A549 (cell line): Measurements from ENCODE around the gene PSMB7. TPM values are rescaled to one million over a fixed set of nuclear protein-coding genes. Genes with fewer than 3 reads are reported as not detected.

Experiments
- ATAC-seq, 2 experiments: fragments of 200-7000 bp in 1 of 2; fragments of >200 bp in 1 of 2; cut with Nextera tagmentation in 1 of 2; cut with Tn5 transposase in 1 of 2; 3 replicates each; pipeline versions ENCODE4 v1.8.0 to v1.9.1; 2018 to 2020; ENCODE audit warnings: mild to moderate bottlenecking in 1 of 2, moderate library complexity in 1 of 2
- CTCF ChIA-PET: fragments of 300-600 bp; sonication (Branson Sonifier 250); formaldehyde crosslinking; extraction: SDS; loops from one replicate; lab custom pipeline; 2021; ENCODE audit warnings: antibody characterized with exemption, inconsistent platforms; lab: Yijun Ruan, JAX
- POLR2A ChIA-PET: fragments of 350-600 bp; formaldehyde crosslinking; extraction: SDS; loops from one replicate; lab custom pipeline; 2021; ENCODE audit warnings: antibody characterized with exemption, inconsistent platforms; lab: Yijun Ruan, JAX
- DNase-seq, 2 experiments: peaks; one replicate each; pipeline versions ENCODE4 v3.0.0 to v3.0.0-alpha.2; 2011 to 2016; ENCODE audit warnings: low read depth in 1 of 2, low spot score in 1 of 2
- FAIRE-seq: peaks from 2 replicates; lab custom pipeline; 2011; peaks lifted over from hg19 to GRCh38; lab: Jason Lieb, UNC
- H3K27ac ChIP-seq, 2 experiments: fragments of >200 bp; sonication (Bioruptor Twin); formaldehyde crosslinking; 3 replicates each; pipeline ENCODE4 v1.5.1; 2016 to 2017
- H3K4me1 ChIP-seq: fragments of >200 bp; sonication (Bioruptor Twin); formaldehyde crosslinking; 3 replicates; pipeline ENCODE4 v1.6.1; 2016
- H3K4me2 ChIP-seq: fragments of >200 bp; sonication (Bioruptor Twin); formaldehyde crosslinking; 3 replicates; pipeline ENCODE4 v1.6.1; 2016
- H3K4me3 ChIP-seq: fragments of >200 bp; sonication (Bioruptor Twin); formaldehyde crosslinking; 3 replicates; pipeline ENCODE4 v1.5.1; 2016
- H3K9me3 ChIP-seq: fragments of >200 bp; sonication (Bioruptor Twin); formaldehyde crosslinking; 3 replicates; pipeline ENCODE4 v1.6.1; 2016
- ATOH8 ChIP-seq: fragments of 250-450 bp; sonication (Bioruptor Pico); IDR thresholded peaks from 2 replicates; pipeline ENCODE4 v1.5.0; 2020; ENCODE audit warnings: low read depth, mild to moderate bottlenecking, moderate library complexity
- BHLHE40 ChIP-seq: IDR thresholded peaks from 2 replicates; pipeline ENCODE4 v1.6.1; 2012; ENCODE audit warnings: low read depth, low read length, inconsistent platforms
- CBX2 ChIP-seq: fragments of 200-600 bp; sonication (generic); IDR thresholded peaks from 2 replicates; pipeline ENCODE4 v1.6.1; 2016; ENCODE audit warnings: low read depth, mild to moderate bottlenecking, borderline replicate concordance
- CHD2 ChIP-seq: fragments of 150-350 bp; IDR thresholded peaks from 2 replicates; pipeline ENCODE4 v1.6.1; 2014; ENCODE audit warnings: low read length; ENCODE audit not compliant: partially characterized antibody
- CTCF ChIP-seq: fragments of >200 bp; sonication (Bioruptor Twin); formaldehyde crosslinking; IDR thresholded peaks from 3 replicates; pipeline ENCODE4 v1.5.1; 2016
- ELK1 ChIP-seq: fragments of 150-350 bp; IDR thresholded peaks from 2 replicates; pipeline ENCODE4 v1.6.1; 2014; ENCODE audit warnings: low read depth, mild to moderate bottlenecking, low read length
- EP300 ChIP-seq, 2 experiments: fragments of >200 bp; sonication (Bioruptor Twin); formaldehyde crosslinking; IDR thresholded peaks; 2 replicates in 1 of 2; 3 replicates in 1 of 2; pipeline ENCODE4 v1.6.1; 2016 to 2017
- HDAC2 ChIP-seq: fragments of 200-600 bp; sonication (generic); IDR thresholded peaks from 2 replicates; pipeline ENCODE4 v1.6.1; 2016
- HOXB13 ChIP-seq: fragments of 250-450 bp; sonication (Bioruptor Pico); IDR thresholded peaks from 2 replicates; pipeline ENCODE4 v1.5.0; 2020; ENCODE audit warnings: low read depth, mild to moderate bottlenecking, moderate library complexity
- KDM1A ChIP-seq: fragments of 200-600 bp; sonication (generic); IDR thresholded peaks from 2 replicates; pipeline ENCODE4 v1.6.1; 2016; ENCODE audit warnings: low read depth, mild to moderate bottlenecking
- MAFK ChIP-seq: fragments of 450-650 bp; IDR thresholded peaks from 2 replicates; pipeline ENCODE4 v1.6.1; 2014; ENCODE audit not compliant: partially characterized antibody
- NFE2L2 ChIP-seq: fragments of 150-350 bp; conservative IDR thresholded peaks from 2 replicates; pipeline ENCODE4 v1.6.1; 2014; ENCODE audit warnings: low read length
- NPAS2 ChIP-seq: fragments of 250-450 bp; sonication (Bioruptor Pico); IDR thresholded peaks from 2 replicates; pipeline ENCODE4 v1.8.0; 2022; ENCODE audit warnings: mild to moderate bottlenecking, moderate library complexity, borderline replicate concordance
- NR3C1 ChIP-seq: fragments of >200 bp; sonication (Bioruptor Twin); formaldehyde crosslinking; IDR thresholded peaks from 3 replicates; pipeline ENCODE4 v1.6.1; 2017
- PBX3 ChIP-seq: IDR thresholded peaks from 2 replicates; pipeline ENCODE4 v1.6.1; 2012
- PHF8 ChIP-seq: fragments of 200-600 bp; sonication (generic); IDR thresholded peaks from 2 replicates; pipeline ENCODE4 v1.6.1; 2016; ENCODE audit warnings: low read depth, mild to moderate bottlenecking, antibody characterized with exemption, moderate library complexity, borderline replicate concordance
- POLR2AphosphoS2 ChIP-seq: conservative IDR thresholded peaks from 2 replicates; pipeline ENCODE4 v1.6.1; 2012; ENCODE audit warnings: low read length, improper control_type of control experiment, inconsistent platforms
- RFX5 ChIP-seq: fragments of 450-650 bp; IDR thresholded peaks from 2 replicates; pipeline ENCODE4 v1.7.1; 2014; ENCODE audit warnings: antibody characterized with exemption, mild to moderate bottlenecking, moderate library complexity
- TFCP2L1 ChIP-seq: fragments of 250-450 bp; sonication (Bioruptor Pico); IDR thresholded peaks from 2 replicates; pipeline ENCODE4 v1.5.0; 2021; ENCODE audit warnings: mild to moderate bottlenecking
- TP53 ChIP-seq: fragments of 250-450 bp; sonication (Bioruptor Pico); IDR thresholded peaks from 2 replicates; pipeline ENCODE4 v1.5.0; 2021; ENCODE audit warnings: mild to moderate bottlenecking, moderate library complexity
- USF2 ChIP-seq: fragments of 450-650 bp; IDR thresholded peaks from 2 replicates; pipeline ENCODE4 v1.6.1; 2014; ENCODE audit warnings: antibody characterized with exemption
- WGBS: methylation state at CpG from one replicate; pipeline ENCODE4 v1.1.6; 2017; ENCODE audit errors: missing lambda C conversion rate; 5-methylcytosine and 5-hydroxymethylcytosine counted together
- polyA plus RNA-seq, 4 experiments: library from polyadenylated mRNA; depleted of rRNA in 3 of 4; stranded (reverse); fragments of >200 nt; fragmentation: RNase III in 1 of 4; extraction: RNeasy Plus Mini Kit Qiagen cat#74134 plus additional on column Dnase treatment in 1 of 4; gene quantifications; 2 replicates in 3 of 4; 3 replicates in 1 of 4; pipeline ENCODE4 v1.2.3, GENCODE V29; 2011 to 2017

PSMB7 gene
- polyA plus RNA-seq, 2 of the 4 experiments (the other 2 are of a cell fraction): 332 to 418 TPM

GRCh38 chr9:124341455-124342170 is 73.6 kb downstream of the PSMB7 start:
- Histone ChIP-seq H3K9me3 (0 out of 3 replicates have a peak, but pooled peaks cover 11% of the 10 kb centered on the region), H3K4me3 (no peak overlapping the region), H3K27ac (no peak overlapping the region; a peak in 1 of 6 replicates), H3K4me1 (peaks cover 12% of the 10 kb centered on the region), H3K4me2 (no peak overlapping the region)
- ChIA-PET CTCF (interaction anchor here (0.7 to 8.2 kb wide), 4 partner anchors 12 to 215 kb away, joined by 3 to 40 read pairs (median 4); no protein-coding TSS in a partner anchor), POLR2A (no interaction called here)
- no peak for ATAC-seq
- no peak for FAIRE-seq
- no peak for DNase-seq
- TF ChIP-seq BHLHE40 (no peak), NPAS2 (CRISPR knock-in tag) (no peak), USF2 (no peak), PBX3 (no peak), RFX5 (no peak), NFE2L2 (no peak), HOXB13 (no peak), EP300 (IDR thresholded peaks at IDR 0.05) (no peak), CHD2 (no peak), KDM1A (no peak), ELK1 (no peak), TFCP2L1 (CRISPR knock-in tag) (no peak), ATOH8 (no peak), HDAC2 (no peak)
- 87% methylated on average over 18 of the region's 21 CpGs for WGBS

GRCh38 chr9:124340219-124341069 is 74.8 kb downstream of the PSMB7 start:
- ATAC-seq (no peak), DNase-seq (no peak), FAIRE-seq (no peak)
- ChIA-PET CTCF (interaction anchor here (0.8 to 2.5 kb wide), 5 partner anchors 15 to 214 kb away, joined by 3 to 10 read pairs (median 3); no protein-coding TSS in a partner anchor), POLR2A (no interaction called here)
- Histone ChIP-seq H3K4me3 (no peak overlapping the region), H3K4me1 (peaks cover 12% of the 10 kb centered on the region), H3K27ac (no peak overlapping the region), H3K9me3 (0 out of 3 replicates have a peak, but pooled peaks cover 11% of the 10 kb centered on the region), H3K4me2 (no peak overlapping the region)
- TF ChIP-seq CTCF: no peak
- no peak for TF ChIP-seq TP53 (CRISPR knock-in tag)
- TF ChIP-seq CHD2: no peak
- no peak for TF ChIP-seq CBX2
- TF ChIP-seq POLR2AphosphoS2: no peak
- no peak for TF ChIP-seq NR3C1
- no peak for TF ChIP-seq PHF8
- TF ChIP-seq BHLHE40: no peak
- no peak for TF ChIP-seq MAFK
- no peak for TF ChIP-seq PBX3
- TF ChIP-seq EP300 (IDR thresholded peaks at IDR 0.05): no peak
- TF ChIP-seq HDAC2: no peak
- TF ChIP-seq ELK1: no peak
- 89% methylated on average over 16 of the region's 18 CpGs for WGBS
